Uterus (tissue), 2 donors: ENCODE results near the gene CBFA2T3.

Source experiments
- CTCF ChIP-seq, 4 experiments: fragments of 200-600 bp in 2 of 4; fragments of 450-650 bp in 2 of 4; sonication (generic) in 2 of 4; IDR thresholded peaks; one replicate each; pipeline ENCODE4 v1.5.1; 2016 to 2019; ENCODE audit warnings: antibody characterized with exemption in 4 of 4, mild to moderate bottlenecking in 2 of 4, moderate library complexity in 1 of 4
- POLR2A ChIP-seq, 2 donors: fragments of 450-650 bp; IDR thresholded peaks; one replicate each; pipeline ENCODE4 v1.6.1; 2016; ENCODE audit warnings: antibody characterized with exemption in 2 of 2, mild to moderate bottlenecking in 1 of 2, moderate library complexity in 1 of 2

GRCh38 chr16:88929091-88929445 is 47.9 kb downstream of the CBFA2T3 start:
- TF ChIP-seq CTCF (IDR thresholded peaks at IDR 0.05) = no peak
- TF ChIP-seq POLR2A (IDR thresholded peaks at IDR 0.05) = no peak
